K562 (cell line): ENCODE measurements around the gene PAQR6. TPM values are rescaled to one million over a fixed set of nuclear protein-coding genes. Genes with fewer than 3 reads are reported as not detected.

Experiments used
- CBX3 ChIP-seq, 2 experiments: IDR thresholded peaks; 1 replicate in 1 of 2; 2 replicates in 1 of 2; pipeline ENCODE4 v1.6.1; 2012; ENCODE audit warnings: inconsistent platforms in 2 of 2, low read length in 2 of 2, borderline replicate concordance in 1 of 2, control low read depth in 1 of 2
- HDAC1 ChIP-seq, 2 experiments: fragments of 450-650 bp; IDR thresholded peaks; 2 replicates each; pipeline ENCODE4 v1.6.1; 2016 to 2017; ENCODE audit warnings: inconsistent platforms in 1 of 2, mild to moderate bottlenecking in 1 of 2, moderate library complexity in 1 of 2
- MTA1 ChIP-seq: fragments of 450-650 bp; IDR thresholded peaks from 2 replicates; pipeline ENCODE4 v1.6.1; 2017; ENCODE audit warnings: borderline replicate concordance
- PCBP1 ChIP-seq: fragments of 200-400 bp; formaldehyde crosslinking; IDR thresholded peaks from 2 replicates; pipeline ENCODE4 v1.6.1; 2018; ENCODE audit warnings: mild to moderate bottlenecking, low read depth, low read length; ENCODE audit not compliant: poor library complexity, severe bottlenecking
- POLR2A ChIP-seq: fragments of 450-650 bp; conservative IDR thresholded peaks from 2 replicates; pipeline ENCODE4 v1.6.1; 2016
- SAP30 ChIP-seq: fragments of 200-600 bp; sonication (generic); IDR thresholded peaks from 2 replicates; pipeline ENCODE4 v1.6.1; 2012; ENCODE audit warnings: borderline replicate concordance, low read depth, mild to moderate bottlenecking, moderate library complexity, low read length, control low read depth, inconsistent platforms; ENCODE audit not compliant: insufficient read depth, poor library complexity, severe bottlenecking
- SLC30A9 ChIP-seq: fragments of 250-450 bp; sonication (Bioruptor Pico); IDR thresholded peaks from 2 replicates; pipeline ENCODE4 v1.8.0; 2022; ENCODE audit warnings: mild to moderate bottlenecking, moderate library complexity
- TGIF2 ChIP-seq: sonication (generic); formaldehyde crosslinking; IDR thresholded peaks from 2 replicates; pipeline ENCODE4 v1.8.1; 2022; ENCODE audit warnings: mild to moderate bottlenecking, missing genetic modification reagents, moderate library complexity
- TSC22D4 ChIP-seq: fragments of 450-650 bp; IDR thresholded peaks from 2 replicates; pipeline ENCODE4 v1.6.1; 2016; ENCODE audit warnings: missing genetic modification characterization, missing biosample characterization, control low read depth
- ZFP30 ChIP-seq: fragments of 250-450 bp; sonication (Bioruptor Pico); IDR thresholded peaks from 2 replicates; pipeline ENCODE4 v1.8.0; 2022; ENCODE audit warnings: moderate library complexity, mild to moderate bottlenecking, inconsistent platforms, borderline replicate concordance
- ZNF263 ChIP-seq: sonication (generic); formaldehyde crosslinking; IDR thresholded peaks from 2 replicates; pipeline ENCODE4 v1.8.0; 2022; ENCODE audit warnings: mild to moderate bottlenecking, missing genetic modification reagents, borderline replicate concordance
- ZNF408 ChIP-seq: fragments of 250-450 bp; sonication (Bioruptor Pico); IDR thresholded peaks from 2 replicates; pipeline ENCODE4 v1.4.0; 2020; ENCODE audit warnings: low read depth, mild to moderate bottlenecking, moderate library complexity
- ZNF41 ChIP-seq: fragments of 250-450 bp; sonication (Bioruptor Pico); conservative IDR thresholded peaks from 2 replicates; pipeline ENCODE4 v1.4.0; 2020; ENCODE audit warnings: mild to moderate bottlenecking
- ZNF445 ChIP-seq: fragments of 250-450 bp; sonication (Bioruptor Pico); IDR thresholded peaks from 2 replicates; pipeline ENCODE4 v1.4.0; 2020; ENCODE audit warnings: low read depth, mild to moderate bottlenecking, moderate library complexity
- ZNF57 ChIP-seq: fragments of 450-650 bp; formaldehyde crosslinking; IDR thresholded peaks from 2 replicates; pipeline ENCODE4 v1.4.0; 2020; ENCODE audit warnings: mild to moderate bottlenecking, moderate library complexity
- polyA plus RNA-seq, 8 experiments: library from polyadenylated mRNA; depleted of rRNA in 4 of 8; stranded (reverse) in 5 of 8; unstranded in 3 of 8; fragments of >200 nt; fragmentation: Nextera tagmentation in 2 of 8; fragmentation: Illumina TruSeq in 1 of 8; extraction: Ambion mirVana in 2 of 8; extraction: Trizol in 1 of 8; gene quantifications; 2 replicates each; pipeline versions ENCODE4 v1.2.1 to v1.2.3, GENCODE V29; 2011 to 2014; ENCODE audit warnings: inconsistent platforms in 1 of 8, missing spikeins in 1 of 8
- total RNA-seq, 7 experiments: library from RNA; depleted of rRNA in 6 of 7; stranded (reverse); fragments of >200 nt in 6 of 7; fragmentation: Illumina TruSeq in 2 of 7; extraction: Trizol in 2 of 7; gene quantifications; 2 replicates each; pipeline versions ENCODE4 v1.2.1 to v1.2.3, GENCODE V29; 2011 to 2021; ENCODE audit warnings: low replicate concordance in 1 of 7
- TF ChIP-seq, protein P1 (sequence below): sonication (generic); formaldehyde crosslinking; IDR thresholded peaks from 2 replicates; pipeline ENCODE4 v1.9.0; 2022; ENCODE audit warnings: mild to moderate bottlenecking, missing genetic modification reagents
- TF ChIP-seq, protein P2 (sequence below): sonication (generic); IDR thresholded peaks from 2 replicates; pipeline ENCODE4 v1.6.1; 2016
- TF ChIP-seq, protein P3 (sequence below): fragments of 250-450 bp; sonication (Bioruptor Pico); IDR thresholded peaks from 2 replicates; pipeline ENCODE4 v1.9.0; 2021; ENCODE audit warnings: mild to moderate bottlenecking, inconsistent platforms
- TF ChIP-seq, protein P4 (sequence below): sonication (generic); formaldehyde crosslinking; IDR thresholded peaks from 2 replicates; pipeline ENCODE4 v1.8.0; 2023; ENCODE audit warnings: mild to moderate bottlenecking, missing genetic modification reagents
- TF ChIP-seq, protein P5 (sequence below): fragments of 450-650 bp; formaldehyde crosslinking; IDR thresholded peaks from 2 replicates; pipeline ENCODE4 v1.4.0; 2020; ENCODE audit warnings: mild to moderate bottlenecking, moderate library complexity

The PAQR6 gene
- total and polyA plus RNA-seq, 9 of the 15 experiments (the other 6 are each of a cell fraction or from before 2014, with no cell fraction given): 0.07 to 1.8 (median 0.62) TPM

DNA sequence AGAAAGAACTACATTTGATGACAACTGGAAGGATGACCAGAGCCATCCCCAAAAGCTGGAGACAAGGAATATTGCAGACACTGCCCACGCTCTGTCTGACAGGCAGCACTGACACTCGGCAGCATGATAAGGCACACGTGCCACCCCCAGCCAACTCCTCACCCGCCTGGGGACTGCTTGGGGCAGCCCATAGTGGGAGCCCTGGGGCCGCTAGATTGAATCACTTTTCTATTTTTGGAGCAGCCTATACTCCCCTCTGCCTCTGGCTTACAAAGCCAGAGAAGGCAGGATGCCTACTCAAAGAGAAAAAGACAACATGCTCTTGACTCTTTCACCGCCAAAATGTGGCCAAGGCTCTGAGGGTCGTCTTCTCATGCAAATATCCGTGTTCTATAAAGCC is 33.4 kb upstream of the PAQR6 start (continued):
- peak; percentile 42 to 98; a peak in 2 of 4 replicates for TF ChIP-seq HDAC1 (IDR thresholded peaks at IDR 0.05)
- no peak for TF ChIP-seq ZNF445 (CRISPR knock-in tag)
- peak; percentile 100 for TF ChIP-seq TGIF2 (CRISPR knock-in tag)
- TF ChIP-seq SAP30: peak; percentile 95
- TF ChIP-seq, protein P1, sequence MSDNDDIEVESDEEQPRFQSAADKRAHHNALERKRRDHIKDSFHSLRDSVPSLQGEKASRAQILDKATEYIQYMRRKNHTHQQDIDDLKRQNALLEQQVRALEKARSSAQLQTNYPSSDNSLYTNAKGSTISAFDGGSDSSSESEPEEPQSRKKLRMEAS (CRISPR knock-in tag): peak; percentile 99
- TF ChIP-seq ZNF57: no peak
- no peak for TF ChIP-seq POLR2A
- TF ChIP-seq TSC22D4: no peak
- no peak for TF ChIP-seq ZNF41 (CRISPR knock-in tag)
- TF ChIP-seq, protein P2, sequence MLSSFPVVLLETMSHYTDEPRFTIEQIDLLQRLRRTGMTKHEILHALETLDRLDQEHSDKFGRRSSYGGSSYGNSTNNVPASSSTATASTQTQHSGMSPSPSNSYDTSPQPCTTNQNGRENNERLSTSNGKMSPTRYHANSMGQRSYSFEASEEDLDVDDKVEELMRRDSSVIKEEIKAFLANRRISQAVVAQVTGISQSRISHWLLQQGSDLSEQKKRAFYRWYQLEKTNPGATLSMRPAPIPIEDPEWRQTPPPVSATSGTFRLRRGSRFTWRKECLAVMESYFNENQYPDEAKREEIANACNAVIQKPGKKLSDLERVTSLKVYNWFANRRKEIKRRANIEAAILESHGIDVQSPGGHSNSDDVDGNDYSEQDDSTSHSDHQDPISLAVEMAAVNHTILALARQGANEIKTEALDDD: no peak
- no peak for TF ChIP-seq ZNF263 (CRISPR knock-in tag)
- TF ChIP-seq ZFP30 (CRISPR knock-in tag): no peak
- TF ChIP-seq, protein P3, sequence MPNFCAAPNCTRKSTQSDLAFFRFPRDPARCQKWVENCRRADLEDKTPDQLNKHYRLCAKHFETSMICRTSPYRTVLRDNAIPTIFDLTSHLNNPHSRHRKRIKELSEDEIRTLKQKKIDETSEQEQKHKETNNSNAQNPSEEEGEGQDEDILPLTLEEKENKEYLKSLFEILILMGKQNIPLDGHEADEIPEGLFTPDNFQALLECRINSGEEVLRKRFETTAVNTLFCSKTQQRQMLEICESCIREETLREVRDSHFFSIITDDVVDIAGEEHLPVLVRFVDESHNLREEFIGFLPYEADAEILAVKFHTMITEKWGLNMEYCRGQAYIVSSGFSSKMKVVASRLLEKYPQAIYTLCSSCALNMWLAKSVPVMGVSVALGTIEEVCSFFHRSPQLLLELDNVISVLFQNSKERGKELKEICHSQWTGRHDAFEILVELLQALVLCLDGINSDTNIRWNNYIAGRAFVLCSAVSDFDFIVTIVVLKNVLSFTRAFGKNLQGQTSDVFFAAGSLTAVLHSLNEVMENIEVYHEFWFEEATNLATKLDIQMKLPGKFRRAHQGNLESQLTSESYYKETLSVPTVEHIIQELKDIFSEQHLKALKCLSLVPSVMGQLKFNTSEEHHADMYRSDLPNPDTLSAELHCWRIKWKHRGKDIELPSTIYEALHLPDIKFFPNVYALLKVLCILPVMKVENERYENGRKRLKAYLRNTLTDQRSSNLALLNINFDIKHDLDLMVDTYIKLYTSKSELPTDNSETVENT: no peak
- no peak for TF ChIP-seq CBX3 (IDR thresholded peaks at IDR 0.05; ENCODE audit: borderline replicate concordance in 1 of 2, low read length in 2 of 2)
- TF ChIP-seq ZNF408: no peak
- TF ChIP-seq SLC30A9: no peak
- TF ChIP-seq PCBP1: no peak
- TF ChIP-seq MTA1: no peak
- TF ChIP-seq, protein P4, sequence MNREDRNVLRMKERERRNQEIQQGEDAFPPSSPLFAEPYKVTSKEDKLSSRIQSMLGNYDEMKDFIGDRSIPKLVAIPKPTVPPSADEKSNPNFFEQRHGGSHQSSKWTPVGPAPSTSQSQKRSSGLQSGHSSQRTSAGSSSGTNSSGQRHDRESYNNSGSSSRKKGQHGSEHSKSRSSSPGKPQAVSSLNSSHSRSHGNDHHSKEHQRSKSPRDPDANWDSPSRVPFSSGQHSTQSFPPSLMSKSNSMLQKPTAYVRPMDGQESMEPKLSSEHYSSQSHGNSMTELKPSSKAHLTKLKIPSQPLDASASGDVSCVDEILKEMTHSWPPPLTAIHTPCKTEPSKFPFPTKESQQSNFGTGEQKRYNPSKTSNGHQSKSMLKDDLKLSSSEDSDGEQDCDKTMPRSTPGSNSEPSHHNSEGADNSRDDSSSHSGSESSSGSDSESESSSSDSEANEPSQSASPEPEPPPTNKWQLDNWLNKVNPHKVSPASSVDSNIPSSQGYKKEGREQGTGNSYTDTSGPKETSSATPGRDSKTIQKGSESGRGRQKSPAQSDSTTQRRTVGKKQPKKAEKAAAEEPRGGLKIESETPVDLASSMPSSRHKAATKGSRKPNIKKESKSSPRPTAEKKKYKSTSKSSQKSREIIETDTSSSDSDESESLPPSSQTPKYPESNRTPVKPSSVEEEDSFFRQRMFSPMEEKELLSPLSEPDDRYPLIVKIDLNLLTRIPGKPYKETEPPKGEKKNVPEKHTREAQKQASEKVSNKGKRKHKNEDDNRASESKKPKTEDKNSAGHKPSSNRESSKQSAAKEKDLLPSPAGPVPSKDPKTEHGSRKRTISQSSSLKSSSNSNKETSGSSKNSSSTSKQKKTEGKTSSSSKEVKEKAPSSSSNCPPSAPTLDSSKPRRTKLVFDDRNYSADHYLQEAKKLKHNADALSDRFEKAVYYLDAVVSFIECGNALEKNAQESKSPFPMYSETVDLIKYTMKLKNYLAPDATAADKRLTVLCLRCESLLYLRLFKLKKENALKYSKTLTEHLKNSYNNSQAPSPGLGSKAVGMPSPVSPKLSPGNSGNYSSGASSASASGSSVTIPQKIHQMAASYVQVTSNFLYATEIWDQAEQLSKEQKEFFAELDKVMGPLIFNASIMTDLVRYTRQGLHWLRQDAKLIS (CRISPR knock-in tag): no peak
- TF ChIP-seq, protein P5, sequence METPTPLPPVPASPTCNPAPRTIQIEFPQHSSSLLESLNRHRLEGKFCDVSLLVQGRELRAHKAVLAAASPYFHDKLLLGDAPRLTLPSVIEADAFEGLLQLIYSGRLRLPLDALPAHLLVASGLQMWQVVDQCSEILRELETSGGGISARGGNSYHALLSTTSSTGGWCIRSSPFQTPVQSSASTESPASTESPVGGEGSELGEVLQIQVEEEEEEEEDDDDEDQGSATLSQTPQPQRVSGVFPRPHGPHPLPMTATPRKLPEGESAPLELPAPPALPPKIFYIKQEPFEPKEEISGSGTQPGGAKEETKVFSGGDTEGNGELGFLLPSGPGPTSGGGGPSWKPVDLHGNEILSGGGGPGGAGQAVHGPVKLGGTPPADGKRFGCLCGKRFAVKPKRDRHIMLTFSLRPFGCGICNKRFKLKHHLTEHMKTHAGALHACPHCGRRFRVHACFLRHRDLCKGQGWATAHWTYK (CRISPR knock-in tag): no peak
